Heart right ventricle (tissue), 16 donors: ENCODE results near the gene ELAVL1. TPM values are rescaled to one million over a fixed set of nuclear protein-coding genes. Genes with fewer than 3 reads are reported as not detected.

ENCODE experiments used
- ATAC-seq, 8 donors: fragments of 200-7000 bp; cut with Tn5 transposase; one replicate each; pipeline ENCODE4 v1.9.1; 2020; ENCODE audit warnings: mild to moderate bottlenecking in 8 of 8, moderate library complexity in 8 of 8, moderate number of reproducible peaks in 1 of 8
- DNase-seq, 2 donors: peaks; one replicate each; pipeline ENCODE4 v3.0.0-alpha.2; 2020
- H3K27ac ChIP-seq, 10 donors: fragments of 200-600 bp; sonication (generic) in 2 of 10; one replicate each; pipeline versions ENCODE4 v1.5.0 to v1.8.0; 2020 to 2022; ENCODE audit warnings: mild to moderate bottlenecking in 3 of 10
- H3K27me3 ChIP-seq, 7 donors: fragments of 200-600 bp; one replicate each; pipeline ENCODE4 v1.8.0; 2021 to 2022; ENCODE audit warnings: mild to moderate bottlenecking in 2 of 7
- H3K36me3 ChIP-seq, 9 donors: fragments of 200-600 bp; sonication (generic) in 1 of 9; one replicate each; pipeline versions ENCODE4 v1.5.0 to v1.8.0; 2020 to 2022; ENCODE audit warnings: mild to moderate bottlenecking in 2 of 9
- H3K4me1 ChIP-seq, 9 donors: fragments of 200-600 bp; sonication (generic) in 1 of 9; one replicate each; pipeline versions ENCODE4 v1.5.0 to v1.8.0; 2020 to 2022; ENCODE audit warnings: mild to moderate bottlenecking in 4 of 9
- H3K4me3 ChIP-seq, 10 donors: fragments of 200-600 bp; sonication (generic) in 2 of 10; one replicate each; pipeline versions ENCODE4 v1.5.0 to v1.8.0; 2020 to 2022; ENCODE audit warnings: mild to moderate bottlenecking in 7 of 10, moderate library complexity in 2 of 10
- H3K9me3 ChIP-seq, 11 donors: fragments of 200-600 bp in 10 of 11; sonication (generic) in 2 of 11; one replicate each; pipeline versions ENCODE4 v1.5.0 to v1.8.0; 2013 to 2022; ENCODE audit warnings: mild to moderate bottlenecking in 2 of 11, control low read depth in 1 of 11, moderate library complexity in 1 of 11
- WGBS, 2 donors: extraction: QIAGEN DNeasy Blood & Tissue Kit; methylation state at CpG; one replicate each; pipeline ENCODE4 v1.1.7; 2013; ENCODE audit warnings: inconsistent platforms in 1 of 2; 5-methylcytosine and 5-hydroxymethylcytosine counted together
- intact Hi-C, 10 donors: fragments of 100-400 bp; cut with DNase I; formaldehyde crosslinking; loops; one replicate each; pipeline versions ENCODE4 v1.11.1 to v1.14.2; 2022
- polyA plus RNA-seq, 2 donors: library from polyadenylated mRNA; stranded (reverse); fragments of 200-250 nt; gene quantifications; one replicate each; pipeline ENCODE4 v1.2.3, GENCODE V29; 2013
- total RNA-seq, 10 donors: library from RNA; stranded (reverse); fragmentation: NEBNext Ultra II Directional in 3 of 10; extraction: Animal tissue kit (Norgen Biotek cat#: 25700) in 3 of 10; gene quantifications; one replicate each; pipeline versions ENCODE4 v1.2.1 to v1.2.4, GENCODE V29; 2021 to 2023
- TF ChIP-seq, protein P1 (sequence below), 9 donors: fragments of 200-600 bp; sonication (generic) in 2 of 9; IDR thresholded peaks; one replicate each; pipeline versions ENCODE4 v1.5.0 to v1.8.0; 2021 to 2022; ENCODE audit warnings: antibody characterized with exemption in 9 of 9, mild to moderate bottlenecking in 5 of 9, moderate library complexity in 1 of 9
- donor health status: Arrhythmogenic right ventricular cardiomyopathy.
- donor health status: ischemic (EF 13 %, LVEDD 7.1; RV severe dilation, severe dysfunction).
- donor health status: healthy with polysubstance abuse.
- donor health status: DM: no; HTN: yes; CAD: no.
- donor health status: DM: no; HTN: no; CAD: no.
- donor health status: ischemic (EF 25% LVEDD 6.9; RV normal size, moderate dysfunction).
- donor health status: ischemic (EF 25% LVEDD 5.7; RV mildly dilated, moderate dysfunction).
- donor health status: healthy.
- donor health status: DM: yes; HTN: yes; CAD: no.
- donor health status: Ischemic cardiomyopathy.
- donor health status: ischemic (EF 35%, LVEDD 5.7; RV mildly dilated, moderate dysfunction).
- donor health status: nonischemic (EF 11% LVEDD 7.7; RV severe dilation, severe dysfunction).
- donor health status: DM: yes; HTN: yes; CAD: no.
- donor health status: PGD.
- donor health status: ischemic (EF 29% LVEDD 5.4; RV normal size, mild dysfunction).
- donor health status: nonischemic (EF 23%, LVEDD 6.1; RV moderate dilation, normal function).

The ELAVL1 gene
- total and polyA plus RNA-seq, 12 donors: 11.6 to 60.1 (median 54.4) TPM

GRCh38 chr19:7959211-7959610 lies 46.2 kb downstream of the ELAVL1 start:
- 74 to 76% methylated on average over 6 of the region's 6 CpGs for WGBS, 2 donors
- peaks cover 0 to 65% (median 14%) of the 10 kb centered on the region in 9 donors for H3K36me3 ChIP-seq
- ATAC-seq: no peak
- no peak overlapping the region for H3K27ac ChIP-seq
- no peaks in the 10 kb centered on the region for H3K27me3 ChIP-seq
- no peak overlapping the region for H3K4me3 ChIP-seq
- no peaks in the 10 kb centered on the region for H3K9me3 ChIP-seq
- intact Hi-C loops: loop anchor here in 2 of 10 donors (10.0 kb wide), 2 partner anchors 196 to 296 kb away; no protein-coding TSS in a partner anchor
- no peak for DNase-seq
- no peaks in the 10 kb centered on the region for H3K4me1 ChIP-seq
- TF ChIP-seq, protein P1, sequence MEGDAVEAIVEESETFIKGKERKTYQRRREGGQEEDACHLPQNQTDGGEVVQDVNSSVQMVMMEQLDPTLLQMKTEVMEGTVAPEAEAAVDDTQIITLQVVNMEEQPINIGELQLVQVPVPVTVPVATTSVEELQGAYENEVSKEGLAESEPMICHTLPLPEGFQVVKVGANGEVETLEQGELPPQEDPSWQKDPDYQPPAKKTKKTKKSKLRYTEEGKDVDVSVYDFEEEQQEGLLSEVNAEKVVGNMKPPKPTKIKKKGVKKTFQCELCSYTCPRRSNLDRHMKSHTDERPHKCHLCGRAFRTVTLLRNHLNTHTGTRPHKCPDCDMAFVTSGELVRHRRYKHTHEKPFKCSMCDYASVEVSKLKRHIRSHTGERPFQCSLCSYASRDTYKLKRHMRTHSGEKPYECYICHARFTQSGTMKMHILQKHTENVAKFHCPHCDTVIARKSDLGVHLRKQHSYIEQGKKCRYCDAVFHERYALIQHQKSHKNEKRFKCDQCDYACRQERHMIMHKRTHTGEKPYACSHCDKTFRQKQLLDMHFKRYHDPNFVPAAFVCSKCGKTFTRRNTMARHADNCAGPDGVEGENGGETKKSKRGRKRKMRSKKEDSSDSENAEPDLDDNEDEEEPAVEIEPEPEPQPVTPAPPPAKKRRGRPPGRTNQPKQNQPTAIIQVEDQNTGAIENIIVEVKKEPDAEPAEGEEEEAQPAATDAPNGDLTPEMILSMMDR (IDR thresholded peaks at IDR 0.05): no peak

- Histone ChIP-seq H3K27me3 (no peaks in the 10 kb centered on the region), H3K9me3 (no peaks in the 10 kb centered on the region), H3K27ac (no peak overlapping the region), H3K4me3 (no peak overlapping the region), H3K36me3 (peaks cover 0 to 30% (median under 1%) of the 10 kb centered on the region in 9 donors), H3K4me1 (peaks cover 0 to 19% (median 8%) of the 10 kb centered on the region in 9 donors)
- ATAC-seq (no peak), DNase-seq (no peak)
- intact Hi-C loops: loop anchor here in 2 of 10 donors (10.0 kb wide), 2 partner anchors 199 to 299 kb away; no protein-coding TSS in a partner anchor
- TF ChIP-seq, protein P1 (IDR thresholded peaks at IDR 0.05): no peak
- WGBS, 2 donors: 91 to 92% methylated on average over 11 of the region's 11 CpGs
Observed at GRCh38 chr19:7955696-7956095, 49.7 kb downstream of the ELAVL1 start.

DNA sequence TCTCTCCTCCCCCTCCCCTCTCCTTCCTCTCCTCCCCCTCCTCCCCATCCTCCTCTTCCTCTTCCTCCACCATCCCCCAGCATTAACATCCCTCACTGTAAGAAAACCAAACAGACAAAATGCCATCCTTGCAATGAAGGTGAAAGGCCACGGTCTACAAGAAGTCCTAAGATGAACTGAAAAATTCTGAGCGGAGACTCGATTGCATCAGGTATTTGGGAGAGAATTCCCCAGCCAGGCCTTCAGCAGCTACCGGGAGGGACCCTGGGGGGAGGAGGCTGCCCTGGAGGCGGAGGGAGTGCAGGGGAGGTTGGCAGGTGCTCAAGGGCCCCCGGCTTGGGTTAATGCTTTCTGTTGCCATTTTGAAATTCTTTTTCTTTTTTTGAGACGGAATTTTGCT lies 51.9 kb downstream of the ELAVL1 start:
- Histone ChIP-seq H3K27ac (no peak overlapping the region), H3K36me3 (peaks cover 0 to 10% (median 0%) of the 10 kb centered on the region in 9 donors), H3K9me3 (no peaks in the 10 kb centered on the region), H3K4me3 (no peak overlapping the region), H3K4me1 (peaks cover 0 to 19% (median 8%) of the 10 kb centered on the region in 9 donors), H3K27me3 (no peaks in the 10 kb centered on the region)
- intact Hi-C loops: loop anchor here in 2 of 10 donors (10.0 kb wide), 2 partner anchors 201 to 301 kb away; no protein-coding TSS in a partner anchor
- WGBS, 2 donors: 75 to 79% methylated on average over 7 of the region's 7 CpGs
- TF ChIP-seq, protein P1 (IDR thresholded peaks at IDR 0.05): no peak
- ATAC-seq: no peak
- DNase-seq: no peak

DNA sequence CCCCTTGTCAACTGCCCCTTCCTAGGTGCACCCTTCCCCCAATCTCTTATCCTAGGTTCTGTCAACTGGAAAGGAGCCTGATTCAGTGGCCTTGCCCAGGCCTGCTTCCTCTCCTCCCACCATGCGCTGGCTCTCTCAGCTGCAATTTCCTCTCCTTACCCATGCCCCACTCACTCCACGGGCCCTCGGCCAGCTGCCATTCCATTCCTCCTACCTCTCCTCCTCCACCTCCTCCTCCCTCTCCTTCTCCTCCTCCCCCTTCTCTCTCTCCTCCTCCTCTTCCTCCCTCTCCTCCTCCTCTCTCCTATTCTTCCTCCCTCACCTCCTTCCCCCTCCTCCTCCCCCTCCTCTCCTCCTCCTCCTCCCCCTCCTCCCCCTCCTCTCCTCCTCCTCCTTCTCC lies 52.4 kb downstream of the ELAVL1 start:
- H3K27me3 ChIP-seq: no peaks in the 10 kb centered on the region
- DNase-seq (no peak), ATAC-seq (no peak)
- TF ChIP-seq, protein P1 (IDR thresholded peaks at IDR 0.05): no peak
- H3K4me3 ChIP-seq: no peak overlapping the region
- no peak overlapping the region for H3K27ac ChIP-seq
- H3K36me3 ChIP-seq: peaks cover 0 to 5% (median 0%) of the 10 kb centered on the region in 9 donors
- WGBS, 2 donors: 22 to 38% methylated on average over 3 of the region's 3 CpGs
- peaks cover 0 to 2% (median 0%) of the 10 kb centered on the region in 11 donors for H3K9me3 ChIP-seq
- intact Hi-C loops: loop anchor here in 2 of 10 donors (10.0 kb wide), 2 partner anchors 202 to 302 kb away; no protein-coding TSS in a partner anchor
- peaks cover 0 to 19% (median 8%) of the 10 kb centered on the region in 9 donors for H3K4me1 ChIP-seq
